ENCODE measurements around the gene TGFB1.
"Not testable (repeated sequence)": the region's sequence is repeated elsewhere in the genome, so short reads cannot be mapped to it uniquely, and the experiment has no call there.

Gene TGFB1

GRCh38 chr19:41369769-41370168, 16.0 kb upstream of the TGFB1 start:
- DNase-seq, result no peak

DNA sequence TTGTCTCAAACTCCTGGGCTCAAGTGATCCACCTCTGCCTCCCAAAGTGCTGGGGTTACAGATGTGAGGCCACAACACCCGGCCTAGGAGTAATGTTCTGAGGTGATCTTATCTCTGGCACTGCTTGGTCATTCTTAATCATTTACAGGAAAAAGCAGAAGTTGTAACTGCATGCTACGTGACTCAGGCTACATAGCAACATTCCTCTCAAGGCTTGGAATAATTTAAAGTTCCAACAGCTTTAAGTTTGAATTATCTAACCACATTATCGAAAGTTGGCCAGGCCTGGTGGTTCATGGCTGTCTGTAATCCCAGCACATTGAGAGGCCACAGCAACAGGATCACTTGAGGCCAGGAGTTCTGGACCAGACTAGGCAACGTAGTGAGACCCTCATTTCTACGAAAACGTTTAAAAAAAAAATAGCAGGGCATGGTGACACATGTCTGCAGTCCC, 14.2 kb upstream of the TGFB1 start:
- DNase-seq, result peak; percentile 91

DNA sequence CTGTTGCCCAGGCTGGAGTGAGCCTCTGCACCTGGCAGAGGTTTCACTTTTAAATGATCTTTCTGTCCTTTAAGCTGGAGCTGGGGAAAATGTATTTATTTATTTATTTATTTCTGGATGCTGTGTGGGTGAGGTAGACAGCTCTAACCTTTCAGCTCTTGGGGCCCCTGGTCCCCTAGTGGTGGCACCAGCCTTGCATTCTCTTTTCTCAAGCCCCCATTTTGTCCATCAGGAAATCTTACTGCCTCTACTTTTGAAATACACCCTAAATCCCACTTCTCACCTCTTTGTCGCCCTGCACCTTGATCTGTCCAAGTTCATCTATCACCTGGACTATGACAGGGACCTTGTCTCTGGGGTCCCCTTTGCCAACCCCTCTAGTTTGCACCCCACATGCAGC, 12.4 kb upstream of the TGFB1 start:
- DNase-seq, result no peak

- DNase-seq, result no peak
Observed at GRCh38 chr19:41364524-41365391, 11.0 kb upstream of the TGFB1 start.

- peak; percentile 98 for DNase-seq
Observed at GRCh38 chr19:41363753-41364523, 10.2 kb upstream of the TGFB1 start, which contains the start of gene B9D2. B9D2 (minus strand) TSS chr19:41364149; CDS start chr19:41363519, 630 bp downstream.

GRCh38 chr19:41363371-41363752, 9.6 kb upstream of the TGFB1 start:
- DNase-seq, result no peak

GRCh38 chr19:41362143-41362847, 8.6 kb upstream of the TGFB1 start:
- no peak for DNase-seq

DNA sequence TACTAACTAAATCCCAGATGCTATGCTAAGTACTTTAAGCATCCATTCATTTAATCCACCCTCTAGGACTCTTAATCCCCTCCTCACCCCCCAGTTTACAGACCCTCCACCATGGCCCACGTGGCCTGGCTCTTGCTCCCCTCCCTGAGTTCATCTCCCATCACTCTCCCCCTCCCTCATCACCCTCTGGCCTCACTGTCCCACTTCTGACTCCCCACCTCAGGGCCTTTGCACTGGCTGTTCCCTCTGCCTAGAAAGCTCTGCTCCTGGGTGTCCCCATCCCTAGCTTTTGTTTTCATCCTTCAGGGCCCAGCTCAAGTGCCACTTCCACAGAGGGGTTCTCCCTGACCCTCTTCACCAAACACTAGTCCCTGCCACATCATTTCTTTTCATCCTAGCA, 6.0 kb upstream of the TGFB1 start:
- no peak for DNase-seq

- DNase-seq, result no peak
Observed at GRCh38 chr19:41357746-41358145, 4.0 kb upstream of the TGFB1 start.

GRCh38 chr19:41356984-41357739, 3.4 kb upstream of the TGFB1 start:
- no peak for DNase-seq

DNA sequence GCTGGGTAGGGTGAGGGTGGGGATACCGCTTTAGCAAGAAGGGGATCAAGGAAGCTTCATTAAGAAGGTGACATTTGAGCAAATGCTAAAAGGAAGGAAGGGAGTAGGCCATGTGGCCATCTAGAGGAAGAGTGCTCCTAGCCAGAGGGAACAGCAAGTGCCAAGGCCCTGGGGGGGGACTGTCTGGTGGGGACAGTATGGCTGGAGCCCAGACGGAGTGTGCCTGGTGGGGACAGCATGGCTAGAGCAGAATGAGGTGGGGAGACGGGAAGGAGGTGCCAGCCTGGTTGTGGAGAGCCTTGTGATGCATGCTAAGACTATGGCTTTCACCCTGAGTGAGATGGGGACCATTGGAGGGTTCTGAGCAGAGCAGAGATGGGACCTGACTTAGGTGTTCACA, 2.1 kb upstream of the TGFB1 start:
- DNase-seq, result no peak

- no peak for DNase-seq
Observed at GRCh38 chr19:41355035-41355434, 1.3 kb upstream of the TGFB1 start.

DNA sequence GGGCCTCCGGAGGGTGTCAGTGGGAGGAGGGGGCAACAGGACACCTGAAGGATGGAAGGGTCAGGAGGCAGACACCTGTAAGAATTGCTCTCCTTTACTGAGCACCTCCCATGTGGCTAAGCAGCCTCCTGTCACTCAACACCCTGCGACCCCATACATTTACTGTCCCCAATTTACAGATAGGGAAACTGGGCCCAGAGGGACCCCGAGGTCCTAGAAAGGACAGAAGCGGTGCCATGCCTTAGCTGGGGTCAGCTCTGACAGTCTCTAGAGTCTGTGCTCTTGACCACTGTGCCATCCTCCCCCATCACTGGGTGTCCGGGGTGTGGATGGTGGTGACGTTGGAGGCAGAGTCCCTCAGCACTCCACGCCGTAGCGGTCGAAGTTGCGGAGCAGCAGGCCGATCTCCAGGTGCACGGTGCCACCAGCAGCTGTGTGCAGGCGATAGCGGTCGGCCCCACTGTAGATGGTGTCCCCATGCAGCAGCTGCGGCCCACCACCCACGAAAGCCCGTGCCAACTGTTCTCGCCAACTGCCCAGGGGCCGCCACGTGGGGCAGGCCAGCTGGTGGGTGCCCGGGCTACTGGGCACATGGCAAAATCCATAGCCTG, 726 bp upstream of the TGFB1 start:
- no peak for DNase-seq

DNA sequence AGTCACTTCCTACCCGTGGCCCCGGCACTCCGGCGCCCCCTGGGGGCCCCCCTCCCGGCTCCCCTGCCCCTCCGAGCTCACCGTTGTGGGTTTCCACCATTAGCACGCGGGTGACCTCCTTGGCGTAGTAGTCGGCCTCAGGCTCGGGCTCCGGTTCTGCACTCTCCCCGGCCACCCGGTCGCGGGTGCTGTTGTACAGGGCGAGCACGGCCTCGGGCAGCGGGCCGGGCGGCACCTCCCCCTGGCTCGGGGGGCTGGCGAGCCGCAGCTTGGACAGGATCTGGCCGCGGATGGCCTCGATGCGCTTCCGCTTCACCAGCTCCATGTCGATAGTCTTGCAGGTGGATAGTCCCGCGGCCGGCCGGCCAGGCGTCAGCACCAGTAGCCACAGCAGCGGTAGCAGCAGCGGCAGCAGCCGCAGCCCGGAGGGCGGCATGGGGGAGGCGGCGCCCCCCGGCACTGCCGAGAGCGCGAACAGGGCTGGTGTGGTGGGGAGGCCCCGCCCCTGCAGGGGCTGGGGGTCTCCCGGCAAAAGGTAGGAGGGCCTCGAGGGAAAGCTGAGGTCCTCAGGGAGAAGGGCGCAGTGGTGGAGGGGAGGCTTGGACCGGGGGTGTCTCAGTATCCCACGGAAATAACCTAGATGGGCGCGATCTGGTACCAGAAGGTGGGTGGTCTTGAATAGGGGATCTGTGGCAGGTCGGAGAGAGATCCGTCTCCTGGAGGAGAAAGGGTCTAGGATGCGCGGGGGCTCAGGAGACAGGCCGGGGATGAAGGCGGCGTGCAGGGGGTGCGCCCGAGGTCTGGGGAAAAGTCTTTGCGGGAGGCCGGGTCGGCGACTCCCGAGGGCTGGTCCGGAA, 885 bp downstream of the TGFB1 start:
- DNase-seq, result peak; percentile 52

DNA sequence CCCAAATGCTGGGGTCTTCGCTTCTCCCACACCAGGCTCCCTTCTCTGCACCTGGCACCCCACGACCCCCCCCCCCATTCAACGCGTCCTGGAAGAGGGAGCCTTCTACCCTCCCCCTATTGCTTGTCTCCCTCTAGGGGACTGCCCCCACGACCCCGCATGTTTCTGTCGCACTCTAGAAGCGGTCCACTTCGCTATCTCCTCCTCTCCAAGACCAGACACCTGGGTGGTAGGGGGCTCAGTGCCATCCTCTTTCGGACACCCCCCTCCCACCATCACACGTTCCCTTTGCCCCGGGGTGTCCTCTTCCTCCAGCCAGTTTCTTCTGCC, 1.5 kb downstream of the TGFB1 start:
- DNase-seq, result no peak

DNA sequence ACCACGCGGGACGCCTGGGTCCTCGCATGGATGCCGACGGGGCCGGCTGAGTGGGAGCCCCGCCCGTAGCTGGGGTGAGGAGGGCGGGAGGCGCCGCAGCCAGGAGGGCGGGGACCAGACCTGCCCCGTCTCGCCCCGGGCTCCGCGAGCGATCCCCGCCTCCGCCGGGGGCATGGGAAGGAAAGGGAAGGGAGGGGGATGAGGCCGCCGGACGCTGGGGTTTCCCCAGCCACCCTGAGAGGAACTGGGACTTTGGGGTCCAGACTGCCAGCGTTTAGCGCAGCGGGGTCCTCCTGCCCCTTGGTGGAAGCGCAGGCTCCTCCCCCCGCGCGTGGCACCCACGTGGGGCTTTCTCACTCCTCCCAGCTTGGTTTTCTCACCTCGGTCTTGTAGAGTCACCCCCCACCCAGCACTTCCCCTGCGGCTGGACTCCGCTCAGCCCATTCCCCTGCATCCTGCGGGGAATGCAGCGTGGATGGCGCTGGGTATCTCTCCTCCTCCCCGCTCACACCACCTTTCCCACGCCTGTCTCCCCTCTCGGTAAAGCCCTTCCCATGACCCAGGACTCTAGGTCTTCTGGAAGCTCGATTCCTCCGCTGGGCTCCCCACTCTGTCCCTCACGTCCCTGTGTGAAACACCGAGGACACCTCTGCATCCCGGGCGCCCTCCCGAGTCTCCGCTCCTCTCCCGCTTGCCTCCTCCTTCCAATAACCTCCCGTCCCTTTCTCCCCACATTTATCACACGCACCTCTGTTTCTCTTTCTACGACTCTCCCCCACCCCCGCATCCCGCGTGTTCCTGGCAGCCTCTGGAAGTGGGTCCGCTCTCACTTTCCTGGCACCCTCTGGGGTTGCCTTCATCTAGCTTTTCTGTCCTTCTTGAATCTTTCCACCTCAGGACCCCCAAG, 2.1 kb downstream of the TGFB1 start:
- peak; percentile 61 for DNase-seq

- DNase-seq, result peak; percentile 49
Observed at GRCh38 chr19:41350735-41351338, 2.9 kb downstream of the TGFB1 start.

DNA sequence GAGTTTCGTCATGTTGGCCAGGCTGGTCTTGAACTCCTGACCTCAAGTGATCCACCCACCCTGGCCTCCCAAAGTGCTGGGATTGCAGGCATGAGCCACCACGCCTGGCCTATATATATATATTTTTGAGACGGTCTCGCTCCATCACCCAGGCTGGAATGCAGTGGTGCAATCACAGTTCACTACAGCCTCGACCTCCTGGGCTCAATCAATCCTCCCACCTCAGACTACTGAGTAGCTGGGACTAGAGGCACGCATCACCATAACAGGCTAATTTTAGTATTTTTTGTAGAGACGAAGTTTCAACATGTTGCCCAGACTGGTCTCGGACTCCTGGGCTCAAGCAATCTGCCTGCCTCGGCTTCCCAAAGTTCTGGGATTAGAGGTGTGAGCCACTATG, 6.8 kb downstream of the TGFB1 start:
- not testable (repeated sequence) for DNase-seq

- no peak for DNase-seq
Observed at GRCh38 chr19:41344162-41344561, 9.6 kb downstream of the TGFB1 start.

Data from fibroblast of skin of back (primary cell).